ENCODE results near the gene SRGAP3.

Gene SRGAP3

GRCh38 chr3:9033867-9034266 lies 215.6 kb downstream of the SRGAP3 start:
- no peak for TF ChIP-seq CTCF (IDR thresholded peaks at IDR 0.05; ENCODE audit: extremely low read depth, missing control alignments)
- no peak for DNase-seq (ENCODE audit: low spot score)

GRCh38 chr3:9032231-9032777 lies 217.1 kb downstream of the SRGAP3 start:
- no peak for TF ChIP-seq CTCF (IDR thresholded peaks at IDR 0.05; ENCODE audit: extremely low read depth, missing control alignments)
- no peak for DNase-seq (ENCODE audit: low spot score)

GRCh38 chr3:9030034-9030433 lies 219.4 kb downstream of the SRGAP3 start:
- TF ChIP-seq CTCF (IDR thresholded peaks at IDR 0.05; ENCODE audit: extremely low read depth, missing control alignments) = no peak

GRCh38 chr3:9028134-9028533 lies 221.3 kb downstream of the SRGAP3 start:
- no peak for TF ChIP-seq CTCF (IDR thresholded peaks at IDR 0.05; ENCODE audit: extremely low read depth, missing control alignments)
- no peak for DNase-seq (ENCODE audit: low spot score)

More at GRCh38 chr3:9030034-9030433, 219.4 kb downstream of the SRGAP3 start:
- DNase-seq (ENCODE audit: low spot score) = no peak

GRCh38 chr3:9026320-9027045 lies 223.0 kb downstream of the SRGAP3 start:
- DNase-seq (ENCODE audit: low spot score) = no peak
- no peak for TF ChIP-seq CTCF (IDR thresholded peaks at IDR 0.05; ENCODE audit: extremely low read depth, missing control alignments)

- no peak for TF ChIP-seq CTCF (IDR thresholded peaks at IDR 0.05; ENCODE audit: extremely low read depth, missing control alignments)
- no peak for DNase-seq (ENCODE audit: low spot score)
Measured at GRCh38 chr3:9024341-9024740, 225.1 kb downstream of the SRGAP3 start.

GRCh38 chr3:9023226-9023590 lies 226.2 kb downstream of the SRGAP3 start:
- no peak for TF ChIP-seq CTCF (IDR thresholded peaks at IDR 0.05; ENCODE audit: extremely low read depth, missing control alignments)

More at GRCh38 chr3:9023226-9023590, 226.2 kb downstream of the SRGAP3 start:
- no peak for DNase-seq (ENCODE audit: low spot score)
